Parathyroid adenoma (tissue), 2 donors: ENCODE measurements around the gene GPR62.

Experiments
- H2AFZ ChIP-seq: fragments of 300-600 bp; sonication (generic); one replicate; pipeline ENCODE4 v1.7.0; 2017; ENCODE audit warnings: antibody characterized with exemption, mild to moderate bottlenecking
- H3K27ac ChIP-seq: fragments of 300-600 bp; sonication (generic); one replicate; pipeline ENCODE4 v1.7.0; 2017
- H3K27me3 ChIP-seq: fragments of 300-600 bp; sonication (generic); one replicate; pipeline ENCODE4 v1.7.0; 2017; ENCODE audit warnings: low read length; ENCODE audit not compliant: control insufficient read depth, insufficient read depth
- H3K36me3 ChIP-seq: fragments of 300-600 bp; sonication (generic); one replicate; pipeline ENCODE4 v1.7.0; 2017; ENCODE audit warnings: low read length; ENCODE audit not compliant: control insufficient read depth, insufficient read depth
- H3K4me1 ChIP-seq: fragments of 300-600 bp; sonication (generic); one replicate; pipeline ENCODE4 v1.7.0; 2017; ENCODE audit warnings: control low read depth
- H3K4me2 ChIP-seq: fragments of 300-600 bp; sonication (generic); one replicate; pipeline ENCODE4 v1.7.0; 2017; ENCODE audit warnings: low read length
- H3K4me3 ChIP-seq: fragments of 300-600 bp; sonication (generic); one replicate; pipeline ENCODE4 v1.7.0; 2017; ENCODE audit warnings: low read depth, low read length
- H3K79me2 ChIP-seq: fragments of 300-600 bp; sonication (generic); one replicate; pipeline ENCODE4 v1.7.0; 2017; ENCODE audit warnings: control low read depth
- H3K9ac ChIP-seq: fragments of 300-600 bp; sonication (generic); one replicate; pipeline ENCODE4 v1.7.0; 2017; ENCODE audit warnings: mild to moderate bottlenecking
- H3K9me3 ChIP-seq: fragments of 300-600 bp; sonication (generic); one replicate; pipeline ENCODE4 v1.7.0; 2017; ENCODE audit warnings: low read length; ENCODE audit not compliant: control insufficient read depth
- TF ChIP-seq, protein P1 (sequence below): fragments of 300-600 bp; sonication (generic); IDR thresholded peaks from one replicate; pipeline ENCODE4 v1.7.0; 2017; ENCODE audit warnings: antibody characterized with exemption, mild to moderate bottlenecking
- donor health status: primary hyperparathyroidism.

Gene GPR62

DNA sequence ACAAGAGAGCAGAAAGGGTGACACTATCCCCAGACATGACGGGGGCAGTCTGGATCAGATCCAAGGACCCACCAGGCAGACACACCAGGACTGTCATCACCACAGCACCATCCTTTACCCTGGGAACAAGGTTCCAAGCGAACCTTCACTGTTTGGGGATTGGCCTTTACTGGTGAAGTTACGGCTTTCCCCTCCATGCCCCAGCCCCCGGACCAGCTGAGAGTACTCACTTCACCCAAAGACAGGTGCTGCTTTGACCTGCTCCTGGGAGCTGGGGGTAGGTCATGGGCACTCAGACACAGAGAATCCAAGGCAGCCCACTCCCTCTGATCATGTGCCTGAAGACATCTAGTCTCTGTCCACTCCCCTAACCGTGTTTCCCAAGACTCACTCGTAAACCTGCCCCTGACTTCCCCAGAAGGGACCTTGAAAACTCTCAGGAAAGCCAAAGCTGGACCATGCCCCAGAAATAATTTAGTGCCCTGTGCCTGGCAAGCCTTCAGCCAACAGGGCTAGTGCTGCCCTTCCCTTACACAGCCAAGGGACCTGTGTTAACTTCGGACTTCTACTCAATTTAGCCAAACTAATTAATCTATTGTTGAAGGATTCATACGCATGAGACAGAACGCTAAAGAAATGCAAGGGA, 16.3 kb upstream of the GPR62 start:
- Histone ChIP-seq H3K4me3 (no peak overlapping the region), H3K4me2 (no peak overlapping the region), H3K9ac (no peak overlapping the region)

DNA sequence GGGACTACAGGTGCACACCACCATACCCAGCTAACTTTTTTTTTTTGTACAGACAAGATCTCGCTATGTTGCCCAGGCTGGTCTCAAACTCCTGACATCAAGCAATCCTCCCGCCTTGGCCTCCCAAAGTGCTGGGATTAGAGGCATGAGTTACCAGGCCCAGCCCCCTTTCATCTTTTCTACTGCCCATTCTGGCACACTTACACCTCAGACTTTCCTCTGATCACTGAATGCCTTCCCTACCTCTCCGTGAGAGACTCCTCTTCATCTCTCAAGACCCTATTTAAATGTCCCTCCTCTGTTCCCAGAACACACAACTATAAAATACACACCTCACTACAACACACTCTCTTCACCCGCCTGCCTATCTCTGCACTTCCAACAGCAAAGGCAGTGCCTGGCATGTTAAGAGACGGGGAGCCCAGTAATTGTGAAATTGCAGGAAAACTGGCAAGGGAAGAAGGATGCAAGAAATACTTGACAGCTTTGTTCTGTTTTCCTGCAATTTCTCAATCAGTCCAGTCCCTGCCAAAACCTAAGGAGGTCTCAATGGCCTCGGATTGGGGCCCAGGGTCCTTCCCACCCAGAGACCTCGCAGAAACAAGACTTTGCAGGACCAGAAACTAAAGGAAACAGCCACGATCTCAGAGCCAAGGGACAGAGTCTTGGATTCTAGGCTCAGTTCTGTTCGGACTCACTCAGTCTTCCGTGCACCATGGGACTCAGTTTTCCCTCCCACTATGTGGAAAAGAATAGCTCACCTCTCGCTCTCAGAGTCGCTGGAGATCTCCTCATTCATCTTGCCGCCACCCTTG, 14.3 kb upstream of the GPR62 start:
- Histone ChIP-seq H3K4me2 (peak overlapping the region; percentile 94), H3K27ac (no peak overlapping the region), H3K4me3 (peak overlapping the region; percentile 80)

More for the DNA sequence above, 16.3 kb upstream of the GPR62 start:
- Histone ChIP-seq H3K79me2 (no peaks in the 10 kb centered on the region), H2AFZ (no peak overlapping the region), H3K27ac (no peak overlapping the region), H3K27me3 (no peaks in the 10 kb centered on the region), H3K4me1 (peaks cover 12% of the 10 kb centered on the region), H3K9me3 (no peaks in the 10 kb centered on the region), H3K36me3 (no peaks in the 10 kb centered on the region)
- TF ChIP-seq, protein P1, sequence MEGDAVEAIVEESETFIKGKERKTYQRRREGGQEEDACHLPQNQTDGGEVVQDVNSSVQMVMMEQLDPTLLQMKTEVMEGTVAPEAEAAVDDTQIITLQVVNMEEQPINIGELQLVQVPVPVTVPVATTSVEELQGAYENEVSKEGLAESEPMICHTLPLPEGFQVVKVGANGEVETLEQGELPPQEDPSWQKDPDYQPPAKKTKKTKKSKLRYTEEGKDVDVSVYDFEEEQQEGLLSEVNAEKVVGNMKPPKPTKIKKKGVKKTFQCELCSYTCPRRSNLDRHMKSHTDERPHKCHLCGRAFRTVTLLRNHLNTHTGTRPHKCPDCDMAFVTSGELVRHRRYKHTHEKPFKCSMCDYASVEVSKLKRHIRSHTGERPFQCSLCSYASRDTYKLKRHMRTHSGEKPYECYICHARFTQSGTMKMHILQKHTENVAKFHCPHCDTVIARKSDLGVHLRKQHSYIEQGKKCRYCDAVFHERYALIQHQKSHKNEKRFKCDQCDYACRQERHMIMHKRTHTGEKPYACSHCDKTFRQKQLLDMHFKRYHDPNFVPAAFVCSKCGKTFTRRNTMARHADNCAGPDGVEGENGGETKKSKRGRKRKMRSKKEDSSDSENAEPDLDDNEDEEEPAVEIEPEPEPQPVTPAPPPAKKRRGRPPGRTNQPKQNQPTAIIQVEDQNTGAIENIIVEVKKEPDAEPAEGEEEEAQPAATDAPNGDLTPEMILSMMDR: no peak

GRCh38 chr3:51941463-51941797, 13.8 kb upstream of the GPR62 start:
- Histone ChIP-seq H3K79me2 (no peaks in the 10 kb centered on the region), H2AFZ (peak overlapping the region; percentile 86), H3K4me3 (peak overlapping the region; percentile 80), H3K4me2 (peak overlapping the region; percentile 94), H3K36me3 (no peaks in the 10 kb centered on the region), H3K4me1 (peaks cover 12% of the 10 kb centered on the region), H3K27ac (peak overlapping the region; percentile 24), H3K27me3 (no peaks in the 10 kb centered on the region), H3K9ac (peak overlapping the region; percentile 44), H3K9me3 (no peaks in the 10 kb centered on the region)
- TF ChIP-seq, protein P1: no peak

More for the DNA sequence above, 14.3 kb upstream of the GPR62 start:
- no peaks in the 10 kb centered on the region for H3K79me2 ChIP-seq
- peaks cover 12% of the 10 kb centered on the region for H3K4me1 ChIP-seq
- H3K27me3 ChIP-seq: no peaks in the 10 kb centered on the region
- no peaks in the 10 kb centered on the region for H3K36me3 ChIP-seq
- TF ChIP-seq, protein P1: no peak
- H3K9ac ChIP-seq: peak overlapping the region; percentile 44
- peak overlapping the region; percentile 86 for H2AFZ ChIP-seq
- no peaks in the 10 kb centered on the region for H3K9me3 ChIP-seq

DNA sequence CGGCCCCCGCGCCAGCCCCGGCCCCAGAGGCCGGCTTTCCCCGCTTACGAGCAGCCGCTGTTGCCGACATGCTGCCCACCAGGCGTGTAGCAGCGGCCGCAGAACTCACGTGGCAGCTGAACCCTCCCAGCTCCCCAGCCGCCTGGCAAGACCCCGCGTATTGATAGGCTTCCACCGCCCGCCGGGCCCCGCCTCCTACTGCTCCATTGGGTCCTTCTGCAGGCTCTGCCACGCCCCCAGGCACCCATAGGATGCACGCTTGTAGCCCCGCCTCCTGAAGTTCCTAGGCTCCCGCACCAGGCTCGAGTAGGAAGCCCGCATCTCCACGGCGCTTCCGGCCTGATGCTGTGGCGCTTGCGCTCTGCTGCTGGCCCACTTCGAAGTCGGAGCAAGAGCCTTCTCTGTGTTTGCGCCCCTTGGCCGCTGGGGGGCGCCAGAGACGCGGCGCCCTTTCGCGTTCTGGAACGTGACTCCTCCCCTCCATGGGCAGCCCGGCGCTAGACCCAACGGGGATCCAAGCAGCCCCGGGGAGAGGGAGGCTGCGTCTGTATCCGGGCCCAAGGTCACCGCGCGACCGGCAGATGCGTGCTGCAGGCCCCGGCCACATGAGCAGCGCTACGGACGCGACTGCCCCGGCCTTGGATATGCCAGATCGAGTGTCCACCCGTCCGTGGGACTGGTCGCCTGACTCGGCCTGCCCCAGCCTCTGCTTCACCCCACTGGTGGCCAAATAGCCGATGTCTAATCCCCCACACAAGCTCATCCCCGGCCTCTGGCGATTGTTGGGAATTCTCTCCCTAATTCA, 13.2 kb upstream of the GPR62 start, which contains the start of the genes PARP3 and RRP9:
Gene PARP3 (plus strand): TSS at position 566 of the 805 bp plus-strand sequence. CDS start 993 bp downstream, outside the sequence.
Gene RRP9 (minus strand): TSS at position 107 of the 805 bp plus-strand sequence. CDS start 37 bp downstream, at position 70.
- H3K79me2 ChIP-seq: no peaks in the 10 kb centered on the region
- no peaks in the 10 kb centered on the region for H3K9me3 ChIP-seq
- peak within 1 kb of the TSS; percentile 80 for H3K4me3 ChIP-seq
- H3K9ac ChIP-seq: peak within 1 kb of the TSS; percentile 93
- no peaks in the 10 kb centered on the region for H3K36me3 ChIP-seq
- peak within 1 kb of the TSS; percentile 96 for H2AFZ ChIP-seq
- H3K4me1 ChIP-seq: peaks cover 12% of the 10 kb centered on the region
- H3K4me2 ChIP-seq: peak within 1 kb of the TSS; percentile 94
- TF ChIP-seq, protein P1: peak; percentile 100
- no peaks in the 10 kb centered on the region for H3K27me3 ChIP-seq
- peak within 1 kb of the TSS; percentile 97 for H3K27ac ChIP-seq
